Osteoblast (primary cell): ENCODE results near the gene LGALS14. TPM values are rescaled to one million over a fixed set of nuclear protein-coding genes. Genes with fewer than 3 reads are reported as not detected.
"Not testable (repeated sequence)": the region's sequence is repeated elsewhere in the genome, so short reads cannot be mapped to it uniquely, and the experiment has no call there.

Experiments
- DNase-seq: peaks from one replicate; pipeline ENCODE4 v3.0.0; 2011; ENCODE audit warnings: low spot score, mixed read lengths; ENCODE audit not compliant: insufficient read length; ENCODE audit errors: missing footprints
- H2AFZ ChIP-seq: 2 replicates; pipeline ENCODE4 v1.6.0; 2011; ENCODE audit warnings: mild to moderate bottlenecking, low read length
- H3K27ac ChIP-seq: 2 replicates; pipeline ENCODE4 v1.5.1; 2011; ENCODE audit warnings: mild to moderate bottlenecking, low read depth, low read length, moderate library complexity
- H3K27me3 ChIP-seq: 2 replicates; pipeline ENCODE4 v1.6.0; 2012; ENCODE audit warnings: mild to moderate bottlenecking, control low read depth, inconsistent platforms, low read length, moderate library complexity; ENCODE audit not compliant: insufficient read depth
- H3K36me3 ChIP-seq: 2 replicates; pipeline ENCODE4 v1.5.1; 2011; ENCODE audit warnings: mild to moderate bottlenecking, low read length, control low read depth, moderate library complexity; ENCODE audit not compliant: insufficient read depth
- H3K4me1 ChIP-seq: 2 replicates; pipeline ENCODE4 v1.5.1; 2011; ENCODE audit warnings: mild to moderate bottlenecking, low read length, control low read depth, moderate library complexity; ENCODE audit not compliant: insufficient read depth
- H3K4me2 ChIP-seq: 2 replicates; pipeline ENCODE4 v1.6.0; 2011; ENCODE audit warnings: mild to moderate bottlenecking, low read length; ENCODE audit not compliant: insufficient read depth
- H3K4me3 ChIP-seq: fragments of 200-600 bp; sonication (generic); 3 replicates; pipeline ENCODE4 v1.5.1; 2012; ENCODE audit warnings: mild to moderate bottlenecking, low read length, inconsistent platforms; ENCODE audit not compliant: insufficient read depth
- H3K79me2 ChIP-seq: 2 replicates; pipeline ENCODE4 v1.6.0; 2012; ENCODE audit warnings: mild to moderate bottlenecking, low read length, control low read depth, inconsistent platforms; ENCODE audit not compliant: insufficient read depth
- H3K9me3 ChIP-seq: 2 replicates; pipeline ENCODE4 v1.5.1; 2011; ENCODE audit warnings: low read depth, low read length, control low read depth
- H4K20me1 ChIP-seq: 2 replicates; pipeline ENCODE4 v1.6.0; 2012; ENCODE audit warnings: mild to moderate bottlenecking, low read length, control low read depth; ENCODE audit not compliant: insufficient read depth
- CTCF ChIP-seq: IDR thresholded peaks from 2 replicates; pipeline ENCODE4 v1.5.1; 2011; ENCODE audit warnings: mild to moderate bottlenecking, low read depth, low read length, moderate library complexity; ENCODE audit errors: extremely low read depth
- total RNA-seq: library from RNA; depleted of rRNA; stranded (reverse); fragments of >200 nt; gene quantifications from 2 replicates; pipeline ENCODE4 v1.2.3, GENCODE V29; 2012

Gene LGALS14
- total RNA-seq, 1 donor = not detected

- TF ChIP-seq CTCF = no peak
- H3K27me3 ChIP-seq = no peaks in the 10 kb centered on the region
- H3K4me2 ChIP-seq = no peak overlapping the region
- no peaks in the 10 kb centered on the region for H3K36me3 ChIP-seq
- H3K27ac ChIP-seq = no peak overlapping the region
- no peak overlapping the region for H2AFZ ChIP-seq
- no peak for DNase-seq
- H3K79me2 ChIP-seq = no peaks in the 10 kb centered on the region
- no peak overlapping the region for H3K4me3 ChIP-seq
- H4K20me1 ChIP-seq = no peaks in the 10 kb centered on the region
- H3K9me3 ChIP-seq = no peaks in the 10 kb centered on the region
- no peaks in the 10 kb centered on the region for H3K4me1 ChIP-seq
Observed at GRCh38 chr19:39710333-39710890, 6.1 kb downstream of the LGALS14 start.

- not testable (repeated sequence) for H3K9me3 ChIP-seq, H4K20me1 ChIP-seq, DNase-seq, H3K79me2 ChIP-seq, H3K4me1 ChIP-seq, H3K27me3 ChIP-seq, H2AFZ ChIP-seq, H3K4me3 ChIP-seq, H3K36me3 ChIP-seq, H3K4me2 ChIP-seq, H3K27ac ChIP-seq
Observed at GRCh38 chr19:39720144-39720543, 15.9 kb downstream of the LGALS14 start.

GRCh38 chr19:39725995-39726394 lies 21.7 kb downstream of the LGALS14 start:
- H3K79me2 ChIP-seq = no peaks in the 10 kb centered on the region
- H3K4me1 ChIP-seq = no peaks in the 10 kb centered on the region
- no peak for DNase-seq
- TF ChIP-seq CTCF = no peak
- H3K4me2 ChIP-seq = no peak overlapping the region
- no peak overlapping the region for H2AFZ ChIP-seq
- no peaks in the 10 kb centered on the region for H4K20me1 ChIP-seq
- no peaks in the 10 kb centered on the region for H3K36me3 ChIP-seq
- H3K9me3 ChIP-seq = no peaks in the 10 kb centered on the region
- H3K27me3 ChIP-seq = no peaks in the 10 kb centered on the region
- H3K4me3 ChIP-seq = no peak overlapping the region
- no peak overlapping the region for H3K27ac ChIP-seq

- Histone ChIP-seq H4K20me1 (no peaks in the 10 kb centered on the region), H3K4me3 (no peak overlapping the region), H3K9me3 (no peaks in the 10 kb centered on the region), H2AFZ (no peak overlapping the region), H3K27ac (no peak overlapping the region), H3K36me3 (no peaks in the 10 kb centered on the region), H3K79me2 (no peaks in the 10 kb centered on the region), H3K27me3 (no peaks in the 10 kb centered on the region), H3K4me2 (no peak overlapping the region), H3K4me1 (no peaks in the 10 kb centered on the region)
- no peak for TF ChIP-seq CTCF
- no peak for DNase-seq
Observed at GRCh38 chr19:39727070-39727800, 23.0 kb downstream of the LGALS14 start.
